K562 (cell line): Measurements from ENCODE around the gene DDX41. TPM values are rescaled to one million over a fixed set of nuclear protein-coding genes. Genes with fewer than 3 reads are reported as not detected.

Experiments
- BCL6 ChIP-seq: fragments of 250-450 bp; sonication (Bioruptor Pico); IDR thresholded peaks from 2 replicates; pipeline ENCODE4 v1.4.0; 2020
- CEBPB ChIP-seq: fragments of 450-650 bp; IDR thresholded peaks from 2 replicates; pipeline ENCODE4 v1.6.1; 2016; ENCODE audit warnings: missing genetic modification characterization, missing compliant biosample characterization
- CEBPG ChIP-seq, 3 experiments: fragments of 200-800 bp in 1 of 3; sonication (Bioruptor generic) in 1 of 3; sonication (generic) in 1 of 3; formaldehyde crosslinking in 1 of 3; IDR thresholded peaks in 2 of 3; conservative IDR thresholded peaks in 1 of 3; 2 replicates each; pipeline versions ENCODE4 v1.6.1 to v1.8.0; 2016 to 2022; ENCODE audit warnings: missing compliant biosample characterization in 2 of 3, missing genetic modification characterization in 2 of 3, mild to moderate bottlenecking in 1 of 3, missing genetic modification reagents in 1 of 3
- GTF2A2 ChIP-seq: IDR thresholded peaks from 2 replicates; pipeline ENCODE4 v1.6.1; 2016; ENCODE audit warnings: mild to moderate bottlenecking, missing genetic modification characterization, missing compliant biosample characterization
- HIVEP1 ChIP-seq: fragments of 250-450 bp; sonication (Bioruptor Pico); IDR thresholded peaks from 2 replicates; pipeline ENCODE4 v1.4.0; 2020; ENCODE audit warnings: mild to moderate bottlenecking
- JUND ChIP-seq, 2 experiments: IDR thresholded peaks; 2 replicates in 1 of 2; 3 replicates in 1 of 2; pipeline ENCODE4 v1.6.1; 2011; ENCODE audit warnings: borderline replicate concordance in 2 of 2, low read depth in 2 of 2, low read length in 2 of 2, improper control_type of control experiment in 1 of 2, missing biosample characterization in 1 of 2, missing genetic modification characterization in 1 of 2, missing genetic modification reagents in 1 of 2
- MEF2D ChIP-seq: conservative IDR thresholded peaks from 2 replicates; pipeline ENCODE4 v1.6.1; 2016; ENCODE audit warnings: low read depth, missing genetic modification characterization, missing compliant biosample characterization
- RBFOX2 ChIP-seq: fragments of 200-400 bp; formaldehyde crosslinking; IDR thresholded peaks from 2 replicates; pipeline ENCODE4 v1.6.1; 2017; ENCODE audit warnings: low read depth, mild to moderate bottlenecking, low read length, moderate library complexity
- SMAD4 ChIP-seq: fragments of 250-450 bp; sonication (Bioruptor Pico); conservative IDR thresholded peaks from 2 replicates; pipeline ENCODE4 v1.8.0; 2021; ENCODE audit warnings: inconsistent platforms, mild to moderate bottlenecking, moderate library complexity
- STAT6 ChIP-seq: sonication (generic); formaldehyde crosslinking; IDR thresholded peaks from 2 replicates; pipeline ENCODE4 v1.8.1; 2023; ENCODE audit warnings: mild to moderate bottlenecking, missing genetic modification reagents
- TEAD4 ChIP-seq, 2 experiments: sonication (generic) in 1 of 2; formaldehyde crosslinking in 1 of 2; IDR thresholded peaks; 2 replicates each; pipeline versions ENCODE4 v1.6.1 to v1.8.0; 2012 to 2022; ENCODE audit warnings: borderline replicate concordance in 1 of 2, inconsistent platforms in 1 of 2, low read length in 1 of 2, mild to moderate bottlenecking in 1 of 2, missing genetic modification reagents in 1 of 2
- TGIF2 ChIP-seq: sonication (generic); formaldehyde crosslinking; IDR thresholded peaks from 2 replicates; pipeline ENCODE4 v1.8.1; 2022; ENCODE audit warnings: mild to moderate bottlenecking, missing genetic modification reagents, moderate library complexity
- ZNF146 ChIP-seq: IDR thresholded peaks from one replicate; pipeline ENCODE4 v1.6.1; 2018; ENCODE audit warnings: missing compliant biosample characterization; ENCODE audit not compliant: unreplicated experiment
- ZNF23 ChIP-seq: fragments of 250-450 bp; sonication (Bioruptor Pico); IDR thresholded peaks from 2 replicates; pipeline ENCODE4 v1.4.0; 2020; ENCODE audit warnings: mild to moderate bottlenecking
- ZNF449 ChIP-seq: fragments of 250-450 bp; sonication (Bioruptor Pico); IDR thresholded peaks from 2 replicates; pipeline ENCODE4 v1.8.0; 2022; ENCODE audit warnings: moderate library complexity, mild to moderate bottlenecking, inconsistent platforms
- ZNF766 ChIP-seq: fragments of 200-800 bp; sonication (Bioruptor generic); conservative IDR thresholded peaks from 2 replicates; pipeline ENCODE4 v1.6.1; 2016; ENCODE audit warnings: missing genetic modification characterization, missing compliant biosample characterization
- polyA plus RNA-seq, 8 experiments: library from polyadenylated mRNA; depleted of rRNA in 4 of 8; stranded (reverse) in 5 of 8; unstranded in 3 of 8; fragments of >200 nt; fragmentation: Nextera tagmentation in 2 of 8; fragmentation: Illumina TruSeq in 1 of 8; extraction: Ambion mirVana in 2 of 8; extraction: Trizol in 1 of 8; gene quantifications; 2 replicates each; pipeline versions ENCODE4 v1.2.1 to v1.2.3, GENCODE V29; 2011 to 2014; ENCODE audit warnings: inconsistent platforms in 1 of 8, missing spikeins in 1 of 8
- total RNA-seq, 7 experiments: library from RNA; depleted of rRNA in 6 of 7; stranded (reverse); fragments of >200 nt in 6 of 7; fragmentation: Illumina TruSeq in 2 of 7; extraction: Trizol in 2 of 7; gene quantifications; 2 replicates each; pipeline versions ENCODE4 v1.2.1 to v1.2.3, GENCODE V29; 2011 to 2021; ENCODE audit warnings: low replicate concordance in 1 of 7
- TF ChIP-seq, protein P1 (sequence below), 2 experiments: fragments of 450-650 bp; conservative IDR thresholded peaks; 2 replicates each; pipeline ENCODE4 v1.6.1; 2017; ENCODE audit warnings: mild to moderate bottlenecking in 2 of 2, moderate library complexity in 2 of 2
- TF ChIP-seq, protein P2 (sequence below): fragments of 450-650 bp; formaldehyde crosslinking; IDR thresholded peaks from 2 replicates; pipeline ENCODE4 v1.4.0; 2022; ENCODE audit warnings: mild to moderate bottlenecking, moderate library complexity

Gene DDX41
- total and polyA plus RNA-seq, 9 of the 15 experiments (the other 6 are each of a cell fraction or from before 2014, with no cell fraction given): 38.2 to 284 (median 116) TPM

- TF ChIP-seq JUND (IDR thresholded peaks at IDR 0.05; ENCODE audit: borderline replicate concordance, low read depth, low read length) (0 out of 2 replicates have a peak, but pooled peaks have one; percentile 12), JUND (tag; IDR thresholded peaks at IDR 0.05; ENCODE audit: borderline replicate concordance, low read depth, low read length) (no peak), GTF2A2 (tag) (peak; percentile 24; the same call in 1 of the 2 replicates), STAT6 (no peak), ZNF23 (CRISPR knock-in tag) (no peak), TEAD4 (IDR thresholded peaks at IDR 0.05; ENCODE audit: low read length) (0 out of 2 replicates have a peak, but pooled peaks have one; percentile 6), TEAD4 (CRISPR knock-in tag; IDR thresholded peaks at IDR 0.05; ENCODE audit: borderline replicate concordance) (no peak), HIVEP1 (CRISPR knock-in tag) (0 out of 2 replicates have a peak, but pooled peaks have one; percentile 13), SMAD4 (CRISPR knock-in tag) (peak; percentile 93), ZNF449 (CRISPR knock-in tag) (no peak), ZNF146 (no peak), TGIF2 (CRISPR knock-in tag) (no peak), RBFOX2 (peak; percentile 51; the same call in 1 of the 2 replicates), MEF2D (tag) (0 out of 2 replicates have a peak, but pooled peaks have one; percentile 31), BCL6 (no peak), CEBPG (CRISPR knock-in tag; IDR thresholded peaks at IDR 0.05) (peak; percentile 94), CEBPG (tag; conservative IDR thresholded peaks at IDR 0.05 in 1 of 2, IDR thresholded peaks at IDR 0.05 in 1 of 2) (peak; percentile 86 to 95), ZNF766 (no peak; the same call in 1 of the 2 replicates), CEBPB (peak; percentile 85)
- TF ChIP-seq, protein P1, sequence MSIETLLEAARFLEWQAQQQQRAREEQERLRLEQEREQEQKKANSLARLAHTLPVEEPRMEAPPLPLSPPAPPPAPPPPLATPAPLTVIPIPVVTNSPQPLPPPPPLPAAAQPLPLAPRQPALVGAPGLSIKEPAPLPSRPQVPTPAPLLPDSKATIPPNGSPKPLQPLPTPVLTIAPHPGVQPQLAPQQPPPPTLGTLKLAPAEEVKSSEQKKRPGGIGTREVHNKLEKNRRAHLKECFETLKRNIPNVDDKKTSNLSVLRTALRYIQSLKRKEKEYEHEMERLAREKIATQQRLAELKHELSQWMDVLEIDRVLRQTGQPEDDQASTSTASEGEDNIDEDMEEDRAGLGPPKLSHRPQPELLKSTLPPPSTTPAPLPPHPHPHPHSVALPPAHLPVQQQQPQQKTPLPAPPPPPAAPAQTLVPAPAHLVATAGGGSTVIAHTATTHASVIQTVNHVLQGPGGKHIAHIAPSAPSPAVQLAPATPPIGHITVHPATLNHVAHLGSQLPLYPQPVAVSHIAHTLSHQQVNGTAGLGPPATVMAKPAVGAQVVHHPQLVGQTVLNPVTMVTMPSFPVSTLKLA (conservative IDR thresholded peaks at IDR 0.05): peak; percentile 70 to 85
- TF ChIP-seq, protein P2, sequence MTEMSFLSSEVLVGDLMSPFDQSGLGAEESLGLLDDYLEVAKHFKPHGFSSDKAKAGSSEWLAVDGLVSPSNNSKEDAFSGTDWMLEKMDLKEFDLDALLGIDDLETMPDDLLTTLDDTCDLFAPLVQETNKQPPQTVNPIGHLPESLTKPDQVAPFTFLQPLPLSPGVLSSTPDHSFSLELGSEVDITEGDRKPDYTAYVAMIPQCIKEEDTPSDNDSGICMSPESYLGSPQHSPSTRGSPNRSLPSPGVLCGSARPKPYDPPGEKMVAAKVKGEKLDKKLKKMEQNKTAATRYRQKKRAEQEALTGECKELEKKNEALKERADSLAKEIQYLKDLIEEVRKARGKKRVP: peak; percentile 87
Observed at GRCh38 chr5:177478711-177479646, 37.8 kb downstream of the DDX41 start (continued).
